ENCODE results near the gene TCEAL2. TPM values are rescaled to one million over a fixed set of nuclear protein-coding genes. Genes with fewer than 3 reads are reported as not detected.

TCEAL2 gene
- total RNA-seq, result not detected in 2 replicates

GRCh38 chrX:102125436-102125835 lies at the start of gene TCEAL2:
TCEAL2 (plus strand) TSS chrX:102125679; CDS start chrX:102126831, 1,152 bp downstream.

DNA sequence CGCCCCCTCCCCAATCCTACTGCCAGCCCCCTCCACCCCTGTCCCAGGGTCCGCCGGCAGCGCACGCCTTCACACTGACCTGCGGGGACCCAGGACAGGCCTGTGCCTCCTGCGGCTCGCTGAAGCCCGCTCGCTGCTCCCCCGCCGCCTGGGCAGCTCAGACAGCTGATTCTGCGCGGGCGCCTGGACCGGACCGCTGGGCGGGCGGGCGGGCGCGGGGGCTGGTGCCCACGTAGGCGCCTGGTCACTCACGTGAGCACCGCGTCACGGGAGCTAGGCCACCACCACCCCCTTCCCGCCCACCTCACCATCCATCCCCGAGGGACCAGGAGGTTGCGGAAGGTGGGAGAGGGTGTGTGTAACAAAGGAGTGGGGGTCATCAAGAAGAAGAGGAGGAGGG lies 16.8 kb downstream of the TCEAL2 start, which contains the start of gene TCEAL6:
Gene TCEAL6, minus strand, starts transcription at position 208 of the 400 bp plus-strand sequence.

DNA sequence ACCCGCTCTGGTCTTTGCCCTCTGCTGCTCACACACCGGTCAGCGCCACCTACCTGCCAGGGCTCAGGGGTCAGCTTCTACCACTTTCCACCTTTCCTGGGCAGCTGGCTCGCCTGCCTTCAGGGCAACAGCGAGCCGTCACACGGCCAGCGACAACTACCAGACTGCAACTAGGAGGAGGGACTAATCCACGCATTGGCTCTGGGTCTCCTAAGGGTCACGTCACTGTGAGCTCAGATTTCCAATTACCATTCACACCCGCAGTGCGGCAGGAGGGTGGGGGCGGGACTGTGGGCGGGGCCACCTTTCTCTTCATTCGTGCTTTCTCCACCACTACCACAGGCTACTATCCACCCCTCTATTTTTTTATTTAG lies 30.3 kb downstream of the TCEAL2 start, which contains the start of gene BEX5:
Gene BEX5, minus strand, starts transcription at position 172 of the 374 bp plus-strand sequence. CDS start 1,712 bp downstream, outside the sequence.

Other genes with a start within 250 kb of the TCEAL2 start
- under 0.01 and 0.28 TPM in 2 replicates for gene ZMAT1, start 193.7 kb upstream of the TCEAL2 start, total RNA-seq
- gene TCEAL6, start 16.8 kb downstream of the TCEAL2 start, total RNA-seq, result not detected in 2 replicates
- 0.14 and 1.7 TPM in 2 replicates for gene BEX5, start 30.3 kb downstream of the TCEAL2 start, total RNA-seq
- not detected in 2 replicates for gene TCP11X1, start 89.6 kb downstream of the TCEAL2 start, total RNA-seq
- gene NXF2, start 121.5 kb downstream of the TCEAL2 start, total RNA-seq, result not detected in 2 replicates